GM10266 (cell line): Measurements from ENCODE around the gene ANKRD53.

Experiments used
- DNase-seq: peaks from one replicate; pipeline ENCODE4 v3.0.0; 2012; ENCODE audit errors: extremely low spot score
- CTCF ChIP-seq: IDR thresholded peaks from 2 replicates; pipeline ENCODE4 v1.5.1; 2012; ENCODE audit warnings: mild to moderate bottlenecking, low read depth; ENCODE audit not compliant: control insufficient read depth, insufficient read depth; ENCODE audit errors: missing control alignments

Gene ANKRD53

DNA sequence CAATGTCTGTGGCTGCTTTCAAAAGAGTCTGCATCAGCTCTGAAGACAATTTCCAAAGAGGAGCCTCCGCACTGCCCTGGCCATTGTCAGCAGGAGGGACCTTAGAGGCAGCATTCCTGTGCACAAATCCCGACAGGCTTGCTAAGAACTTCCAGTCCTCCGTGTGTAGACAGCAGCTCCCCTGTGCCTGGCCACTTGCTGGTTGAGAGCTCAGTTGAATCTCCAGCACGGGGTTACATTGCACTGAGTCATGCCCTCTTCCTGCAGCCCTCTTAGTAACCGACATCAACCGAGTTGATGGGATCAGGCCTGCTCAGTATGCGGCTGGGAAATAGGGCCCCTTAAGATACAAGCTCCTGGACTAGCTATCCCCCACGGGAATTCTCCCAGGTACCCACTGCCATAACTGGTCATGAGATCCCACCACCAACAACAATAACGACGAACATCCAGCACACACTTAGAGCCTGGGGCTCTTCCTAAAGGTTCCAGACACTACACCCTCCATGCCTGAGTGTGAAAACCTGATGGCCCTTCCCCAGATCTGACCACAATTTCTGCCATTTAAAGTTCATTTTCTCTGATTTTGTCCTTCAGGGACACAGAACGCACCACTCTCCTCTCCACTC is 30.8 kb upstream of the ANKRD53 start:
- DNase-seq: no peak
- TF ChIP-seq CTCF: no peak

GRCh38 chr2:70948337-70949003 is 30.0 kb upstream of the ANKRD53 start:
- peak; percentile 83 for DNase-seq
- peak; percentile 83 for TF ChIP-seq CTCF

- TF ChIP-seq CTCF: no peak
- no peak for DNase-seq
These were observed 29.3 kb upstream of the ANKRD53 start for GRCh38 chr2:70949086-70949485.

DNA sequence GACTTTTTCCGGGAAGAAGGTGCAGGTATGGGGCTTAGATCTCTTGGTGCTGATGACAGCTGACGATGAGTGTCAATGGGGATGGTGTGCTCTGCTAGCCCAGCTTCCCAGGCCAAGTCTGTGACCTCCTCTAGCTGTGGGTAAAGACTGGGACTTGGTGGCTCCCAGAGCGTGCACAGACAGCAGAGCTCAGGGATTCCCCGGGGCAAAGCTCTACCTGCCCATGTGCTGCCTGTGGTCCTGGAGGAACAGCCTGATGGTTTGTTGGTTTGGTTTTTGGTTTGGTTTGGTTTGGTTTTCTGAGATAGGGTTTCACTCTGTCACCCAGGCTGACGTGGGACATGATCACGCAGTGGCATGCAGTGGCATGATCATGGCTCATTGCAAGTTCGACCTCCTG is 23.5 kb upstream of the ANKRD53 start:
- DNase-seq: no peak

GRCh38 chr2:70956141-70956540 is 22.3 kb upstream of the ANKRD53 start:
- DNase-seq: no peak
- TF ChIP-seq CTCF: no peak

More for the DNA sequence above, 23.5 kb upstream of the ANKRD53 start:
- no peak for TF ChIP-seq CTCF

DNA sequence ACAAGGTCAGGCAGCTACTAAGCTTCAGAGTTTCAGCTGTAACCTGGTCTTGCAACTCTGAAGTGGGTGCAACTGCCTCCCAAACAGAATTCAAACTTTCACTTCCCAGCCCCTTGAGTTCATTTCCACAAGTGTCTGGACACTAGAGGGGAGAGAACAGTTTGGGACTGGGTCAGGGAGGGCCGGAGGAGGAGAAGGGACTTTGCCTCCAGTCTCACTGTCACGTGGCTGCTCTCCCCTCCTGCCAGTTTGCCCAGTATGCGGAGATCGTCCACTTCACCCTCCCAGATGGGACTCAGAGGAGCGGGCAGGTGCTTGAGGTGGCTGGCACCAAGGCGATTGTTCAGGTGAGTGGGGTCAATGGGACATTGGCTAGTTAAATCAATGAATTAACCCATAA is 20.6 kb upstream of the ANKRD53 start:
- DNase-seq: no peak

More for the DNA sequence above, 20.6 kb upstream of the ANKRD53 start:
- no peak for TF ChIP-seq CTCF
